Small intestine (tissue), 16 donors: ENCODE results near the gene OR51D1. TPM values are rescaled to one million over a fixed set of nuclear protein-coding genes. Genes with fewer than 3 reads are reported as not detected.

Source experiments
- DNase-seq, 2 donors: peaks; one replicate each; pipeline versions ENCODE4 v3.0.0 to v3.0.0-alpha.2; 2013
- FAIRE-seq: peaks from 2 replicates; lab custom pipeline; 2012; peaks lifted over from hg19 to GRCh38; lab: Jason Lieb, UNC
- H3K27ac ChIP-seq, 3 donors: one replicate each; pipeline ENCODE4 v1.5.1; 2013; ENCODE audit warnings: low read length in 2 of 3, mild to moderate bottlenecking in 2 of 3, control low read depth in 1 of 3, inconsistent platforms in 1 of 3, low read depth in 1 of 3, moderate library complexity in 1 of 3
- H3K27me3 ChIP-seq, 3 donors: one replicate each; pipeline ENCODE4 v1.6.1; 2013; ENCODE audit warnings: low read length in 3 of 3, inconsistent platforms in 1 of 3; ENCODE audit not compliant: control insufficient read depth in 3 of 3, insufficient read depth in 3 of 3
- H3K36me3 ChIP-seq, 3 donors: one replicate each; pipeline ENCODE4 v1.6.1; 2013; ENCODE audit warnings: low read length in 3 of 3, inconsistent platforms in 1 of 3, low read depth in 1 of 3, mild to moderate bottlenecking in 1 of 3, moderate library complexity in 1 of 3; ENCODE audit not compliant: control insufficient read depth in 3 of 3, insufficient read depth in 2 of 3
- H3K4me1 ChIP-seq, 3 donors: one replicate each; pipeline ENCODE4 v1.6.1; 2013; ENCODE audit warnings: low read length in 2 of 3, inconsistent platforms in 1 of 3, low read depth in 1 of 3, mild to moderate bottlenecking in 1 of 3, moderate library complexity in 1 of 3; ENCODE audit not compliant: control insufficient read depth in 3 of 3, insufficient read depth in 2 of 3
- H3K4me3 ChIP-seq, 3 donors: one replicate each; pipeline ENCODE4 v1.5.1; 2013; ENCODE audit warnings: low read length in 3 of 3, control low read depth in 1 of 3, inconsistent platforms in 1 of 3, low read depth in 1 of 3, mild to moderate bottlenecking in 1 of 3, moderate library complexity in 1 of 3
- H3K9me3 ChIP-seq, 2 donors: one replicate each; pipeline ENCODE4 v1.6.1; 2013; ENCODE audit warnings: low read depth in 1 of 2, low read length in 1 of 2; ENCODE audit not compliant: control insufficient read depth in 2 of 2, insufficient read depth in 1 of 2
- WGBS, 3 donors: extraction: QIAGEN DNeasy Blood & Tissue Kit; methylation state at CpG; one replicate each; pipeline ENCODE4 v1.1.7; 2013; 5-methylcytosine and 5-hydroxymethylcytosine counted together
- long read RNA-seq, 10 donors: transcript quantifications; one replicate each; lab custom pipeline, GENCODE V29; 2026
- polyA plus RNA-seq, 4 donors: library from polyadenylated mRNA; stranded (reverse) in 3 of 4; unstranded in 1 of 4; fragments of 200-250 nt in 3 of 4; fragments of 120-200 nt in 1 of 4; gene quantifications; one replicate each; pipeline versions ENCODE4 v1.2.1 to v1.2.3, GENCODE V29; 2013
- donor health status: healthy with polysubstance abuse.
- donor health status: control.
- donor health status: control.
- donor health status: Bipolar disorder and iron deficiency.
- donor health status: healthy.

Gene OR51D1, protein sequence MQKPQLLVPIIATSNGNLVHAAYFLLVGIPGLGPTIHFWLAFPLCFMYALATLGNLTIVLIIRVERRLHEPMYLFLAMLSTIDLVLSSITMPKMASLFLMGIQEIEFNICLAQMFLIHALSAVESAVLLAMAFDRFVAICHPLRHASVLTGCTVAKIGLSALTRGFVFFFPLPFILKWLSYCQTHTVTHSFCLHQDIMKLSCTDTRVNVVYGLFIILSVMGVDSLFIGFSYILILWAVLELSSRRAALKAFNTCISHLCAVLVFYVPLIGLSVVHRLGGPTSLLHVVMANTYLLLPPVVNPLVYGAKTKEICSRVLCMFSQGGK
- not detected for polyA plus RNA-seq
- long read RNA-seq, donor 1: 0 reads
- long read RNA-seq, donor 2: 0 reads
- long read RNA-seq, donor 3: 0 reads
- long read RNA-seq, donor 4: 0 reads
- long read RNA-seq, donor 5: 0 reads
- long read RNA-seq, donor 6: 0 reads
- long read RNA-seq, donor 7: 0 reads
- long read RNA-seq, donor 8: 0 reads
- long read RNA-seq, donor 9: 0 reads
- long read RNA-seq, donor 10: 0 reads

DNA sequence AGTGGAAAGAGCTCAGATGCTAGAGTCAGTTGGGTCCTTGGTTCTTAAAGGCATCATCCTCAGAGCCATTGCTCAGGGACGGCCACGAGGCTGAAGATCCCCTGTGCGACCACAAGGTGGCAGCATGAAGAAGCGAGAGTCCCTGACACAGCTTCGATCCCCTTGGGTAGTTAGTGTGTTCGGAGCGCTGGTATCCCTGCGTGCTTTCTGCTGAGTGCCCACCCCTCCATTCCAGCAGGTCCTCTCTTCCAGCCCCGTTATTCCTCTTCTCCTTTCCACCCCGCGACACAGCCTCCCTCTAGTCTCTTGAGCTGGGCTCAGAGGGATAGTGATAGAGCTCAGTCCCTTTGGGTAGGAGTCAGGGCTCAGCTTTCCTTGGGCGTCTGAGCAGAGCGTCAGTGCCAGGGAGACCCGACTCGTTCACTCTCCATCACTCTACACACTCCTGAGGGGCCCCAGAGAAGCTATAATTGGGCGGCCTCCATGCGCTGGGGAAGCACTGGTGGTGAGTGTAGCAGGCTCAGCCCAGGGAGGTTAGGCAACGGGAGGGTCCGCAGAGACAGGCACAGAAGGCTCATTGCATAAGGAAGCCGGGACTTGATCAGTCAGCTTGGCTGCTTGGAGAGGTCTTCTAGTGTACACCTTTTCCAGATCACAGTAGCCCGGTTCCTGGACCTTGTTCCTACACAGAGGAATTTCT is at the start of gene OR51D1:
Gene OR51D1, plus strand, starts transcription at position 516 of the 700 bp plus-strand sequence. CDS start 2,314 bp downstream, outside the sequence.
- 30 to 34% (median 33%) methylated on average over 21 of the region's 21 CpGs for WGBS, 3 donors
- peaks cover 0 to 2% (median 0%) of the 10 kb centered on the region in 3 donors for H3K27me3 ChIP-seq
- no peak within 1 kb of the TSS for H3K27ac ChIP-seq
- H3K9me3 ChIP-seq: no peaks in the 10 kb centered on the region
- H3K4me3 ChIP-seq: no peak within 1 kb of the TSS
- H3K36me3 ChIP-seq: no peaks in the 10 kb centered on the region
- no peaks in the 10 kb centered on the region for H3K4me1 ChIP-seq
- peak; percentile 69 to 70 for DNase-seq
- no peak for FAIRE-seq

DNA sequence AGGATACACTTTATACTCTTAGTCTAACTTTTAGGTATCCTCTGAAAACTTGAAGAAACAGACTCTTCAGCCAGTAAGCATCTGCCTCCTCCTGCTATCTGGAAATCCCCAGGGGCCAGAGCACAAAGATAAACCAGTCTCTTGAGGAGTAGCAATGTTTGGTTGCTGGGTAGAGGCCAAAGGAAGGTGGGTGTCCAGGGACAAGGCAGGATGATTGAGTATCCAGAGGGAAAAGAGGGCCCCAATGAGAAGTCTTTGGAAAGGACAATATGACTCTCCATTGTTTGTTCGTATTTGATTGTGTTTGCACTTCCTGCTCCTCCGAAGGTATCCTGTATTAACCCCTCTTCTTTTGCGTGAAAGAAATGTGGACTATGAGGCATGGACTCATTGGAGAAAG is 48.3 kb upstream of the OR51D1 start:
- H3K4me3 ChIP-seq: no peak overlapping the region
- no peaks in the 10 kb centered on the region for H3K36me3 ChIP-seq
- H3K27ac ChIP-seq: no peak overlapping the region
- FAIRE-seq: no peak
- DNase-seq: no peak
- H3K9me3 ChIP-seq: no peaks in the 10 kb centered on the region
- H3K4me1 ChIP-seq: peaks cover 0 to 3% (median 0%) of the 10 kb centered on the region in 3 donors
- H3K27me3 ChIP-seq: no peaks in the 10 kb centered on the region
- WGBS, 3 donors: 58 to 80% (median 61%) methylated on average over 3 of the region's 3 CpGs

DNA sequence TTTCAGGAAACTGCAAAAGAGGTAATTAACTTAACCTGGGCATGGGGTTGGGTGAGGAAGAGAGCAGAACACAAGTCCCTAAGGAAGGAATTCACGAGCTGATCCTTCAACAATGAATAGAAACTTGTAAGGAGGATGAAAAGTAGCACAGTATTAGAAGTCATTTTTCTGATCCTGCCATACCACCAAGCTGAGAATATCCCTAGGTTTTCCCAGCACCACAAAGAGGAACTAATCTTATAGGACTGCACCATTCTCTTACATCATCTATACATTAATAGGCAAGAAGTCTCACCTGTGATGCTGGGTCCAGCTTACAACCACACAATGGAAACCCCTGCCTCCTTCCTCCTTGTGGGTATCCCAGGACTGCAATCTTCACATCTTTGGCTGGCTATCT is 43.5 kb upstream of the OR51D1 start, which contains the start of gene OR52I1:
Gene OR52I1, plus strand, starts transcription at position 301 of the 400 bp plus-strand sequence. Its CDS starts 0 bp downstream, at position 301.
- Histone ChIP-seq H3K4me3 (no peak within 1 kb of the TSS), H3K27me3 (no peaks in the 10 kb centered on the region), H3K27ac (no peak within 1 kb of the TSS), H3K36me3 (peaks cover 0 to 7% (median 3%) of the 10 kb centered on the region in 3 donors), H3K9me3 (no peaks in the 10 kb centered on the region), H3K4me1 (no peaks in the 10 kb centered on the region)
- 82 to 95% (median 88%) methylated on average over 1 of the region's 1 CpG for WGBS, 3 donors
- no peak for DNase-seq
- FAIRE-seq: no peak

DNA sequence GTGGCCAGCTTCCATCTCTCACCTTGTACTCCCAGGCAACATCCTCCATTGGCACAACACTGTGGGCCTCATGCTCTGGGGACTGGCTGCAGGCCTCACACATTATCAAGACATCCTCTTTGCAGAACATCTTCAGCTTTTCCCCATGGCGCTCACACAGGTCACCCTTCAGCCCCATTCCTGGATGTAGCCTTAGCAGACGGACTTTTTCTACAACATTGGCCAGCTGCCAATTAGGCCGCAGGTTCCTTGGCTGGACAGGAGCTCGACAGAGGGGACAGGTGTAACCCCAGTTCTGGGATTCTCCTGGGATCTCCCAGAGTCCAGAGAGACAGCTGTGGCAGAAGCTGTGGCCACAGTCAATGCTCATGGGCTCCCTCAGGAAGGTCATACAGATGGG is 32.2 kb upstream of the OR51D1 start:
- Histone ChIP-seq H3K4me1 (peaks cover 0 to 9% (median 4%) of the 10 kb centered on the region in 3 donors), H3K27me3 (no peaks in the 10 kb centered on the region), H3K9me3 (no peaks in the 10 kb centered on the region), H3K4me3 (no peak overlapping the region), H3K27ac (no peak overlapping the region), H3K36me3 (peaks cover 11 to 34% (median 18%) of the 10 kb centered on the region in 3 donors)
- no peak for FAIRE-seq
- WGBS, 3 donors: 92 to 94% (median 92%) methylated on average over 4 of the region's 4 CpGs
- DNase-seq: no peak

DNA sequence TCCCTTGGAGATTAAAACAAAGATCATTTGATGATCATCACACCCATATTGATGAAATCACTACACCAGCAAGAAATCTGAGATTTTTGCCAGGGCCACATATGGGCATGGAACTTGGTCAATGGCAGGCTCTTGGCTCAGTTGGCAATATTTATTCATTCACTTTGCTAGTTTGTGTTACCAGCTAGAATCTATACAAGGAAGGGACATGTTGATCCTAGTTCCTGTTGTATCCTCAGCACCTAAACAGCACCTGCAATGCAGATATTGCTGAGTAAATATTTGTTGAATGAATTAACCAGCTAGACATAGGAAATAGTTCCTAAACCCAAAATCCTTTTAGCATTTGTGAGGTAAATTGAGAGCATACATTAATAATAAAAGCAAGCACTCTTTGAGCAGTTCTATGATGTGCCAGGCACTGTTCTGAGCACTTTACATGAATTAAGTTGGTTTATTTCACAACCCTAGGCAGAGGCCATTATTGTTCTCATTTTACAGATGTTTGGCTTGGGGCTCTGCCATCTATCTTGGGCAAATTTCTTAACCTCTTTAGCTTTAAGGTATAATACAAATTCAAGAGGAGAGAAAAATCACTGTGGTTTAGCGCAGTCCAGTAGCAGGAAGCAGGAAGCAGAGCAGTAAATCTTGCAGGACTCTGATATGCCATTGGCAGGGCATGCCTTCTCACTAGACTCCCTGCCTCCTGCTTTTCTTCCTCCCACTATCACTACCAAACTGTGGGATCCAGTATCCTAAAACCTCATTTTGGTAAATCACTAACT is 30.9 kb upstream of the OR51D1 start:
- WGBS, 3 donors: 11 to 47% (median 44%) methylated on average over 1 of the region's 1 CpG
- FAIRE-seq (no peak), DNase-seq (peak in 1 of 2 donors; percentile 61)
- Histone ChIP-seq H3K27me3 (no peaks in the 10 kb centered on the region), H3K4me3 (peak overlapping the region in 1 of 3 donors; percentile 76), H3K36me3 (peaks cover 4 to 21% (median 7%) of the 10 kb centered on the region in 3 donors), H3K27ac (peak overlapping the region in 1 of 3 donors; percentile 10), H3K4me1 (peaks cover 0 to 12% (median 4%) of the 10 kb centered on the region in 3 donors), H3K9me3 (no peaks in the 10 kb centered on the region)

DNA sequence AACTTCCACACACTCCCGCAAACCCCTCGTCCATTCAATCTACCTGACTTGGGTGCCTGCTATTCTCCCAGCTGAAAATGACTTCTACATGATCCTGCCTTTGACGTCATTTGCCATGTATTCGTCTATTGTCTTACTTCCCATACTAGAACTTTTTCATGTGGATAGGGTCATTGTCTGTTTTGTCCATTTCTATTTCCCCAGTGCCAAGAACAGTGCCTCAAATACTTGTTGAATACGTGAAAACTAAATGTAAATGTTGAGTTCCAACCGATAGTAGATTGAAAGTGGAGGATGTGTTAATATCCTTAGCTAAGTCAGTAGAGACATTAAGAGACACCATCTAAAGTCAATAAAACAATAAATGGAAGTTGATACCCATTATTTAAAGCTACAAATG is 30.2 kb upstream of the OR51D1 start:
- peaks cover 0 to 12% (median 4%) of the 10 kb centered on the region in 3 donors for H3K4me1 ChIP-seq
- DNase-seq: peak in 1 of 2 donors; percentile 26
- no peaks in the 10 kb centered on the region for H3K27me3 ChIP-seq
- no peak for FAIRE-seq
- WGBS, 3 donors: 11 to 33% (median 24%) methylated on average over 6 of the region's 6 CpGs
- no peaks in the 10 kb centered on the region for H3K9me3 ChIP-seq
- peak overlapping the region in 2 of 3 donors; percentile 76 for H3K4me3 ChIP-seq
- H3K27ac ChIP-seq: peak overlapping the region in 2 of 3 donors; percentile 10 to 78
- peaks cover under 1 to 14% (median 4%) of the 10 kb centered on the region in 3 donors for H3K36me3 ChIP-seq

DNA sequence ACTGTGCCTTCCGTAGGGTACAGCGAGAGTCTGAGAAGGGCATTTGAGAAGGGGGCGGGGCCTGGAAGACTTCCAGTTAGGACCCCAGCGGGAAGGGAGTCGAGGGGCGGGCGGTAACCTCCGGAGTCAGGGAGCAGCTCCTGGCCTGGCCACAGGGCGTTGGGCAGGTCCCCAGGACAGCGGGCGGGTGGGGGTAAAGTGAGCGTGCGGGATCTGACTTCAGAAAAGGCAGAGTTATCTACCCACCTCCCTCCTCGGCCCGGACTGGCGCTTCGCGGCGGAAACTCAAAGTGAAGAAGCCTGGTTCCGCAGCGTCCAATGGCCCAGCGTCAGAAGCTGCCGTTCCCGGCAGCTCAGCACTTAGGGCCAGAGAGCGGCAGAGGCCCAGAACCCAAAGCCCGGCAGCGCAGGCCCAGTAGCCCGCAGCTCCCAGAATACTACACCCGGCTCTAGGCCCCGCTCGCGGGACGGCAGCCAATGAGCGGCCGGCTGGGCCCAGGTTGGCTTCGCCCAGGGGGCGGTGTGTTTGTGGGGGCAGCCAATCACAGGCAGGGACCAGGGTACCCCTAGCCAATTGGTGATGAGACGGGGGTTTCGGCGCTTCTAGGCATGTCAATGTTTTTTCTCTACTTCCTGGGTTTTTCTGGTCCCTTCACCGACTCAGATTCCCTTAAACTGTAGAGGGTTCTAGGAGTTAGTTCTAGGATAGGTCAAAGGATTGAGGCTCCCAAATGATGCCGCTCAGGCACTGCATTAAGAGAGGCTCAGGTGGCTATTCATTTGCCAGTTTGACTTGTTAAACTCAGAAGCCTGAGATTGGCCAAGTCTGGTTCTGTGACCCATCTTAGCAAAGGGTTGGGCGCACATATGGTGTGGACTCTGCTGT is 29.3 kb upstream of the OR51D1 start, which contains the start of gene TRIM68:
Gene TRIM68, minus strand, starts transcription at position 451 of the 886 bp plus-strand sequence. CDS start 2,727 bp downstream, outside the sequence.
- peaks cover 0 to 12% (median 4%) of the 10 kb centered on the region in 3 donors for H3K4me1 ChIP-seq
- FAIRE-seq (no peak), DNase-seq (peak; percentile 95 to 96)
- H3K27ac ChIP-seq: peak within 1 kb of the TSS; percentile 61 to 94 (median 78)
- H3K9me3 ChIP-seq: no peaks in the 10 kb centered on the region
- 4 to 6% (median 5%) methylated on average over 39 to 43 of the region's 43 CpGs for WGBS, 3 donors
- peaks cover 0 to 10% (median 4%) of the 10 kb centered on the region in 3 donors for H3K36me3 ChIP-seq
- no peaks in the 10 kb centered on the region for H3K27me3 ChIP-seq
- peak within 1 kb of the TSS; percentile 73 to 76 (median 76) for H3K4me3 ChIP-seq
